CD4-positive, alpha-beta T cell treated with Interferon gamma for 1 hour (primary cell): ENCODE results near the gene CSNK1G3.
"Not testable (repeated sequence)": the region's sequence is repeated elsewhere in the genome, so short reads cannot be mapped to it uniquely, and the experiment has no call there.

Experiments used
- DNase-seq: peaks from one replicate; pipeline ENCODE4 v3.0.0-alpha.2; 2020

The CSNK1G3 gene

GRCh38 chr5:123561230-123561629 lies 49.3 kb downstream of the CSNK1G3 start:
- no peak for DNase-seq

GRCh38 chr5:123571927-123572326 lies 60.0 kb downstream of the CSNK1G3 start:
- DNase-seq = no peak

DNA sequence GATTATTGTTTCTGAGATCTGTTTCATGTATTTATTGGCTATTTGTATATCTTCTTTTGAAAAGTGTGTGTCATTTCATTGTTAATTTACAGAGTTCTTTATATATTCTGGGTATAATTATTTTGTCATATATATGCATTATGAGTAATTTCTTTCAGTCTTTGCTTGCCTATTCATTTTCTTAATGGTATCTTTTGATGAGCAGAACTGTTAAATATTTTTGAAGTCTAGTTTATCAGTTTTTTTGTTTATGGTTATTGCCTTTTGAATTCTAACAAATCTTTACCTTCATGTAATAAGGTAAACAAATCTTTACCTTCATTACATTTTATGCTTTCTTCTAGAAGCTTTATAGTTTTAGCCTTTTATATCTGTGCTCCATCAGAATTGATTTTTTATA lies 66.4 kb downstream of the CSNK1G3 start:
- no peak for DNase-seq

- DNase-seq = no peak
Observed at GRCh38 chr5:123579410-123579809, 67.4 kb downstream of the CSNK1G3 start.

DNA sequence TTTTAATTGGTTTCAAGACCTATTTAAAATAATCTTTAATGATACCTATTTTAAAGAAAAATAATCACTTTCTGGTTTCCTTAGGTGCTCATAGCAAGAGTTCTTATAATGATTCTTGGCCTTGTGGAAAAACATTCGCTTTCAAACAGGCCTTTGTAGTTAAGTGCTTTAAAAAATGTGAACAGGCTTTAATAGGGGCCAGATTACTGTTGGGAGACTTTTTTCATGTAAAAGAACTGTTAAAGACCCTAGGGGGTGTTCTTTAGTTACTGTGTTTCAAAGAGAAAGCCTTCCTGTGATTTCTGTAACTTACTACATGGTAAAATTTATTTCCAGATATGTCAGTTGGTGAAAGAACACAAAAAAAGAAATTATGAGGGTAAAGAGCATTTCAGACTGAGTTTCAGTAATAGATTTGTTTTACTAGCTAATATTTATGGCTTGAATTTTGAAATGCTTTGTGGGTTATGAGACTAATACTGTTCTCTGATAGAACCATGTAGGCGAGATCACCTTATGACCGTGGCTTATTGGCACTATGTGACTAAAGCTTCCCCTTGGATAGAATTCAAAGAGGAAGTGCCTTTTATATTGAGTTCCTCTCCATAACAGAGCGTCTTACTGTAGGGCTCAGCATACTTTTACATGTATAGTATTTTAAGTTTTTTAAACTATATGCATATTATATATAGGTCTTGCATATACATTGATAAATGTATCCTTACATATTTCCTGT lies 70.7 kb downstream of the CSNK1G3 start:
- no peak for DNase-seq

GRCh38 chr5:123585871-123586270 lies 73.9 kb downstream of the CSNK1G3 start:
- DNase-seq = no peak

- no peak for DNase-seq
Observed at GRCh38 chr5:123594434-123594833, 82.5 kb downstream of the CSNK1G3 start.

DNA sequence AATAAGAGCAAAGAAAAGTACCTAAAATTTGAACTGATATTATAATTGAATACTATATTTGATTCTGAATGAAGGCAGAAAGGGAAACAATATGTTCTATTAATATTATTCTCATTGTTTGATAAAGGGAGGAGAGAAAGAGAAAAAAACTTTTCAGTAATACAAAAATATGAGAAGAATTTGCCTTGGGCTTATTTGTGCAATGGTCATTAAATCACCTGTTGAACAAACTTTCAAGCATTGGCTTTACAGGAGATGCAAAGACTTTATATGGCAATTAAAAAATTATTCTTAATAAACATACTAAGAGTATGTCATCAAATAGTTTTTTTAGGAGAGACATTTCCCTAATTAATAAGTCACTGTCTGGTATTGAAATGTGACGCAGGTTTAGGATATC lies 85.0 kb downstream of the CSNK1G3 start:
- no peak for DNase-seq

- DNase-seq = no peak
Observed at GRCh38 chr5:123598028-123598689, 86.2 kb downstream of the CSNK1G3 start.

GRCh38 chr5:123599171-123599570 lies 87.2 kb downstream of the CSNK1G3 start:
- no peak for DNase-seq

DNA sequence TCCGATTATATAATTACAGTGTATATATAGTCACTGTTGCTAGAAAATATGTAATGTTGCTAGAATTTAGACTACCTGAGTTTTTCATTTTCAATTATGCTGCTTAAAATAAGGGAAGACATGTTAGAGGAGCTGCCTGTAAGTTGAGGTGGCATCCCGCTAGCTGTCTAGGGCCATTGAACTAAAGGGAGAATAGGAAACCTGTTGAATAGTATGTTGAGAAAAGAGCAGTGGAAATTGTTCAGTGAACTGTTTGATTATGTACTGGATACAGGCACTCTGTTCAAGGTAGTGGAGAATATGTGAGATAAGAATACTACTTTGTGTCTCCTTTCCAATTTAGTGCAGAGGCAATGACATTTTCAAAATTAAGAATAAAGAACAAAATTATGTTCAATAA lies 89.6 kb downstream of the CSNK1G3 start:
- DNase-seq = no peak

DNA sequence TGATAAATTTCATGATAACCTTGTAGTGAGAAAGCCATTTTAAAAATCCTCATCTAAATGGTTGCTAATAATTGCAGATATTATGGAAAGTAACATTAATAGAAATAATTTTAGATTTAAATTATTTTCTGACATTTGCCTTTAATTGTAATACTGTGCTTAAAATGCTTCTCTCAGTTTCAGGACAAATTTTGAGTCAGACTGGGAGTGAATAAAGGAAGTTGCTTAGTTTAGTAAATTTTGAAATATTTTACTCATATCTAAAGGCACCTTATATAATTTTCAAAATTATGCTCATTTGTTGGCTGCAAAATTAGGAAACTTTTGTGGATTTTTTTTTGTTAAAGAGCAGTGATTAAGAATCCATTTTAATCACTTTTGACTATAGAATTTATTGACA lies 93.8 kb downstream of the CSNK1G3 start:
- DNase-seq = no peak

DNA sequence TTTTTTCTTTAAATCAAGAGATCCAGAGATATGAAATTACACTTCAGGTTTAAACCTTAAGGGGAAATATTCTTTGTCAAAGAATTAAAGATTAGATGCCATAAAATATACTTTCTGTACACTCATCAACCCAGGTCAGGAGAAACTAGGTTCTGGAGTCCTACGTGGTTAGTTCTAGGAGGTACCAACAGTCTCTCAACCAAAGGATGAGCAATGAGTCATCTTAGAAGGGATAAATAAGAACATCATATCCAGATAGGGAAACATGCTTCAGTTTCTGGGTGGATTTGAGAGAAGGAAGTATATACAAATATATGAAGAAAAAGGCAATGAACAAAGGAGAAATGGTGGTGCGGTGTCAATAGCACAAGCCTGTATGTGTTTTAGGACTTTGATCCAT lies 98.2 kb downstream of the CSNK1G3 start:
- no peak for DNase-seq

- DNase-seq = no peak
Observed at GRCh38 chr5:123610665-123611405, 98.9 kb downstream of the CSNK1G3 start.

DNA sequence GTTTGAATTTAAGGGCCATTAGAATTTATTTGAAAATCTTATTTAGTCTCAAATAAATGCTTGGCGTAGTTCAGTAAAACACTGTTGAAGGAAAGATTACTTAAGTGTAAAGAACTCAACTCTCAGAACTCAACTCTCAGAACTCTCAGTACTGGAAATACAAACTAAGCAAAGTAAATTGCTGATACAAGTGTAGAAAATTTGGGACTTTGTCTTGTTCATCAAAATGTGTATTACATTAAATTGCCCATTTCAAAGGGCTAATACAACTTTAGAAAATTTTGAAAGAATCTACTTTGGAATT lies 99.4 kb downstream of the CSNK1G3 start:
- DNase-seq = no peak

DNA sequence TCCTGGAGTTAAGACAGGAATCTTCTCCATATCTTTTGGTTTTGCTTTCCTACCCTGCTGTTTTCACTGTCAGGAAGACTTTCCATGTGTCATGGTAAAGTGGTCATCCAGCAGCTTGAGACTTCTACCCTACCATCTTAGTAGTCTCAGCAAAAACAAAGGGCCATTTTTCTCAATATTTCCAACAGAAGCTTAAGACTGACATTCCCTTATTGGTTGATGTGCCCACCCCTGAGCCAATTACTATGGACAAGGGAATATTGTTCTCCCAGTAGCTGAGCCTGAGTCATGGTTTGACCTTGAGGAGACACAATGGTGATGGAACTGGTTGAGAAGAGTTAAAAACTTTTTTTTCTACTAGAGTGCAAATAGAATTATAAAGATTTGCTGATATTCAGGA lies 105.6 kb downstream of the CSNK1G3 start:
- DNase-seq = no peak

DNA sequence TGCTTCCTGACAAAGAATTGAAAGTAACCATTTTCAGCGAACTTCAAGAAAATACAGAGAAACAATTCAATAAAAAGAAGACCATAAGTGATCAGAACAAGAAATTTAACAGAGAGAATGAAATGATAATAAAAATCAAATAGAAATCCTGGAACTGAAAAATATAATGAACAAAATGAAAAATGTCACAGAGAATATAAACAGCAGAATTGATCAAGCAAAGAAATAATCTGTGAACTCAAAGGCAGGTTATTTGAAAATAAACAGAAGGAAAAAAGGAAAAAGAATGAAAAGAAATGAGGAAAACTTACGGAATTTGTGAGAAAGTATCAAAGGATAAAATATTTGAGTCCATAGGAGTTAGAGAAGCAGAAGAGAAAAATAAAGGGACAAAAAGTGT lies 114.1 kb downstream of the CSNK1G3 start:
- DNase-seq = no peak

DNA sequence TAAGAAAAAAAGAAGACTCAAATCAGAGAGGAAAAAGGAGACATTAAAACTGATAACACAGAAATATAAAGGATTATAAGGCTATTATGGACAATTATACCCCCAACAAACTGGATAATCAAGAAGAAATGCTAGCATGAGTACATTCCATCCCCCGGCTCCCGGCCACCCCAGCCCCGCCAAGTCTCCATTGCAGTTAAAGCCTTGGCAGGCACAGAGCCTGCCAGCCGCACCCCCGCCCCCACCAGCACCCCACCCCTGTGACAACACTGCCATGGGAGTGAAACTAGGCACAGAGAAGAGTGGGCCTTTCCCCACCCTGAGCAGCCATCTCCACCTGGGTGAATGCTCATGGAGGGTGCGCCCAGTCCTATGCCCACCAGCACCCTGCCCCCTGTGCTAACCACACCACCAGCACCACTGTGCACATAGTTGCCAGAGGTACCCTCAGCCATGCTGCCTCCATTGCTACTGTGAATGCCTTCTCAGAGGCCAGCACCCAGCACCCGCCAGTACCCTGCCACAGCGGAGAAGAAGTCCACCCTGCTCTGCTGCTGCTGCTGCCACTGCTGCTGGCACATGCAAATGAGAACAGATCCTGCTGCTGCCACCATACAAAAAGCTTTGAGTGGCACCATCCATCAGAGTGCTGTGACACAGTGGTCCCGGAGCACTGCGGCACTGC lies 117.0 kb downstream of the CSNK1G3 start:
- DNase-seq = no peak

DNA sequence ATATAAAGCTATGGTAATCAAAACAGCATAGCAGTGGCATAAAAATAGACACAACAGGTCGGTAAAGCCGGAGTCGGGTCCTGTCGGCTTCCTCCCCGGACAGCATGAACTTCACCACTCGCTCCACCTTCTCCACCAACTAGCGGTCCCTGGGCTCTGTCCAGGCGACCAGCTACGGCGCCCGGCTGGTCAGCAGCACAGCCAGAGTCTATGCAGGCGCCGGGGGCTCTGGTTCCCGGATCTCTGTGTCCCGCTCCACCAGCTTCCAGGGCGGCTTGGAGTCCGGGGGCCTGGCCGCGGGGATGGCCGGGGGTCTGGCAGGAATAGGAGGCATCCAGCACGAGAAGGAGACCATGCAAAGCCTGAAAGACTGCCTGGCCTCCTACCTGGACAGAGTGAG lies 124.0 kb downstream of the CSNK1G3 start:
- no peak for DNase-seq

GRCh38 chr5:123637028-123637427 lies 125.1 kb downstream of the CSNK1G3 start:
- not testable (repeated sequence) for DNase-seq

DNA sequence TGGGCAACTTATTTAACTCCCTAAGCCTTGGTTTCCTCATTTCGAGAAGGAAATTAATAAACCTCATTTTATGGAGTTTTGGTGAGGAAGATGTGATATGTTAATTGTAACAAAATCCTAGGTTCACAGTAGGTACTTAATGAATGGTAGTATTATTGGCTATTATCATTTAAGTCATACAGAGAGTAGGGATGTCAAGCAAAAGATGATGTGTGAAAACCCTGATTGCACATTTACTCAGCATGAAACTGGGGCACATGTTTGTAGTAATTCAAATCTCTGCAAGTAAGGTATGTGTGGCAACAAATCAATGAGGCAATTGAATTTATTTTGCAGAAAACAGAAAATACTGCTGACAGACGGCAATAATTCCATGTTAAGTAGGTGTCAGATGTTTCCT lies 127.3 kb downstream of the CSNK1G3 start:
- DNase-seq = no peak

- no peak for DNase-seq
Observed at GRCh38 chr5:123645024-123645603, 133.1 kb downstream of the CSNK1G3 start.

DNA sequence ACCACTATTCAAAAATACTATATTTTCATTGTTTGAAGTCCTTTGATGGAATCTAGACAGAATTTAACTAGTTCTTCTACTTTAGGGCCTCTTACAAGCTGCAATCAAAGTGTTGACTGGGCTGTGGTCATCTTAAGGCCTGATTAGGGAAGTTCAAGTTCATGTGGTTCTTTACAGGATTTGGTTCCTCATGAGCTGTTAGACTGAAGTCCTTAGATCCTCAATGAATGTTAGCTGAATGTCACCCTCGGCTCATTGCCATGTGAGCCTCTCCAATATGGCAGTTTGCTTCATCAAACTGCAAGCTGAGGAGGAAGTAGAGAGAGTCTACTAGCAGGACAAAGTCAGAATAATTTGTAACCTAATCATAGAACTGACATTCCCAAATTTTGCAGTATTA lies 135.1 kb downstream of the CSNK1G3 start:
- DNase-seq = no peak
